GM21786 (cell line): ENCODE measurements around the gene ARHGAP15.

Experiments
- ATAC-seq: cut with Tn5 transposase; IDR thresholded peaks from one replicate; pipeline ENCODE4 v1.9.1; 2021; ENCODE audit not compliant: unreplicated experiment

ARHGAP15 gene

GRCh38 chr2:143334837-143335236 is 205.6 kb downstream of the ARHGAP15 start:
- ATAC-seq, result no peak

- ATAC-seq, result no peak
Measured at GRCh38 chr2:143336719-143337210, 207.5 kb downstream of the ARHGAP15 start.

GRCh38 chr2:143341478-143341877 is 212.3 kb downstream of the ARHGAP15 start:
- no peak for ATAC-seq

- ATAC-seq, result no peak
Measured at GRCh38 chr2:143344780-143345179, 215.6 kb downstream of the ARHGAP15 start.

- ATAC-seq, result no peak
Measured at GRCh38 chr2:143345887-143346787, 216.9 kb downstream of the ARHGAP15 start.

- no peak for ATAC-seq
Measured at GRCh38 chr2:143347271-143347695, 218.1 kb downstream of the ARHGAP15 start.

- ATAC-seq, result no peak
Measured at GRCh38 chr2:143347901-143348414, 218.7 kb downstream of the ARHGAP15 start.

GRCh38 chr2:143354050-143354750 is 225.0 kb downstream of the ARHGAP15 start:
- no peak for ATAC-seq

- no peak for ATAC-seq
Measured at GRCh38 chr2:143355870-143356269, 226.7 kb downstream of the ARHGAP15 start.

- no peak for ATAC-seq
Measured at GRCh38 chr2:143356336-143356735, 227.1 kb downstream of the ARHGAP15 start.

GRCh38 chr2:143356736-143357446 is 227.7 kb downstream of the ARHGAP15 start:
- ATAC-seq, result no peak

- no peak for ATAC-seq
Measured at GRCh38 chr2:143357966-143358365, 228.7 kb downstream of the ARHGAP15 start.

- no peak for ATAC-seq
Measured at GRCh38 chr2:143361346-143361745, 232.1 kb downstream of the ARHGAP15 start.

GRCh38 chr2:143371616-143372015 is 242.4 kb downstream of the ARHGAP15 start:
- no peak for ATAC-seq

- no peak for ATAC-seq
Measured at GRCh38 chr2:143375384-143375880, 246.2 kb downstream of the ARHGAP15 start.

- ATAC-seq, result no peak
Measured at GRCh38 chr2:143378996-143379395, 249.8 kb downstream of the ARHGAP15 start.

GRCh38 chr2:143379955-143380354 is 250.7 kb downstream of the ARHGAP15 start:
- ATAC-seq, result no peak

GRCh38 chr2:143382573-143382972 is 253.4 kb downstream of the ARHGAP15 start:
- no peak for ATAC-seq

- ATAC-seq, result no peak
Measured at GRCh38 chr2:143383016-143383415, 253.8 kb downstream of the ARHGAP15 start.

GRCh38 chr2:143384111-143384510 is 254.9 kb downstream of the ARHGAP15 start:
- ATAC-seq, result no peak

- no peak for ATAC-seq
Measured at GRCh38 chr2:143390171-143390570, 261.0 kb downstream of the ARHGAP15 start.
